Omental fat pad (tissue), 4 donors: ENCODE measurements around the gene TLL1. TPM values are rescaled to one million over a fixed set of nuclear protein-coding genes. Genes with fewer than 3 reads are reported as not detected.

Experiments
- ATAC-seq: fragments of 150-250 bp; one replicate; pipeline ENCODE4 v1.9.1; 2016; ENCODE audit warnings: mild to moderate bottlenecking, moderate library complexity; ENCODE audit not compliant: low FRiP score
- DNase-seq: peaks from one replicate; pipeline ENCODE4 v3.0.0-alpha.2; 2019; ENCODE audit warnings: low spot score
- total RNA-seq, 4 donors: library from RNA; depleted of rRNA; stranded (reverse); fragments of >200 nt; gene quantifications; one replicate each; pipeline ENCODE4 v1.1.0, GENCODE V29; 2016
- TF ChIP-seq, protein P1 (sequence below), 3 donors: fragments of 450-650 bp; IDR thresholded peaks; one replicate each; pipeline ENCODE4 v1.5.1; 2016 to 2017; ENCODE audit warnings: antibody characterized with exemption in 3 of 3, mild to moderate bottlenecking in 3 of 3, moderate library complexity in 2 of 3

The TLL1 gene
- total RNA-seq, 4 donors from 2014 or later = 3.2 to 22.2 (median 11.9) TPM

DNA sequence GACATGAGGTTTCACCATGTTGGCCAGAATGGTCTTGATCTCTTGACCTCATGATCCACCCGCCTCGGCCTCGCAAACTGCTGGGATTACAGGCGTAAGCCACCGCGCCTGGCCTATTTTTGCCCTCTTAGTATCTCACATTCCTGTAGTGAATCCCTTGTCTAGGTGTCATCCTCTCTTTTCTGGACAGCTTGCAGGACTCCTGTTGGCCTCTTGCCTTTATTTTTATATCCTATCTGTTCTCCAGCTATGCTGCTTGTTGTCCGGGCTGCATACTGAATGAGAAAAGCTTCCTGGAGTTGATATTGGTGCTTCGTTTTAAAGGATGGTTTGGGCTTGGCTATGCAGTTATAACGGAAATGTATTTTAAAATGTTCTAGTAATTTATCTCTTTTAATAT, 148.6 kb downstream of the TLL1 start:
- TF ChIP-seq, protein P1, sequence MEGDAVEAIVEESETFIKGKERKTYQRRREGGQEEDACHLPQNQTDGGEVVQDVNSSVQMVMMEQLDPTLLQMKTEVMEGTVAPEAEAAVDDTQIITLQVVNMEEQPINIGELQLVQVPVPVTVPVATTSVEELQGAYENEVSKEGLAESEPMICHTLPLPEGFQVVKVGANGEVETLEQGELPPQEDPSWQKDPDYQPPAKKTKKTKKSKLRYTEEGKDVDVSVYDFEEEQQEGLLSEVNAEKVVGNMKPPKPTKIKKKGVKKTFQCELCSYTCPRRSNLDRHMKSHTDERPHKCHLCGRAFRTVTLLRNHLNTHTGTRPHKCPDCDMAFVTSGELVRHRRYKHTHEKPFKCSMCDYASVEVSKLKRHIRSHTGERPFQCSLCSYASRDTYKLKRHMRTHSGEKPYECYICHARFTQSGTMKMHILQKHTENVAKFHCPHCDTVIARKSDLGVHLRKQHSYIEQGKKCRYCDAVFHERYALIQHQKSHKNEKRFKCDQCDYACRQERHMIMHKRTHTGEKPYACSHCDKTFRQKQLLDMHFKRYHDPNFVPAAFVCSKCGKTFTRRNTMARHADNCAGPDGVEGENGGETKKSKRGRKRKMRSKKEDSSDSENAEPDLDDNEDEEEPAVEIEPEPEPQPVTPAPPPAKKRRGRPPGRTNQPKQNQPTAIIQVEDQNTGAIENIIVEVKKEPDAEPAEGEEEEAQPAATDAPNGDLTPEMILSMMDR (IDR thresholded peaks at IDR 0.05) = no peak
- ATAC-seq = no peak
- DNase-seq = no peak

GRCh38 chr4:166034965-166035364, 161.9 kb downstream of the TLL1 start:
- DNase-seq = no peak
- ATAC-seq = no peak
- TF ChIP-seq, protein P1 (IDR thresholded peaks at IDR 0.05) = no peak

GRCh38 chr4:166039822-166040221, 166.8 kb downstream of the TLL1 start:
- TF ChIP-seq, protein P1 (IDR thresholded peaks at IDR 0.05) = no peak
- no peak for DNase-seq
- no peak for ATAC-seq

DNA sequence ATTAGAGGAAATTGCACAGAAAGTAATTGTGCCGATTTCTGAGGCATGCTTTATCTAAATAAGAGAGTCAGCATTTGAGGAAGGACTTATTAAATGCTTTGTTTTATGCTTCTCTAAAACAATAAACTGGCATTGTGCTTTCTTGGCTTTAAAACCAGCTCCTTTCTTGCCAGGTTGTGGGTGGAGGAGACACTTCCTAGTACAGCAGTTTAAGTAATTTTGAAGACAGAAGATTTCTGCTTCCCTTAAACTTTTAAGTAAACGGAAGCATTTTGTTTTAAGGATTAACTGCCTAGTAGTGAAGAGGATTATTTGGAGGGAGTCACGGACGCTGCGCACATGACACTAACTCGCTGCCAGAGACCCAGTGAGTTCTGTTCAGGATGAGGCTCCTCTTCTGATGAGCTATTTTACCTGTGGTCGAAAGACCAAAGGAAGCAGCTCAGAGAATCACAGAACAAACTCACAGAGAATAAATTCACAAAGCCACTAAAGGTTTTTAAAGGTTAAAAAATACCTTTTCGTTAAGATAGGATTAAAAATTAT, 169.5 kb downstream of the TLL1 start:
- TF ChIP-seq, protein P1 (IDR thresholded peaks at IDR 0.05) = no peak
- ATAC-seq (no peak), DNase-seq (no peak)

DNA sequence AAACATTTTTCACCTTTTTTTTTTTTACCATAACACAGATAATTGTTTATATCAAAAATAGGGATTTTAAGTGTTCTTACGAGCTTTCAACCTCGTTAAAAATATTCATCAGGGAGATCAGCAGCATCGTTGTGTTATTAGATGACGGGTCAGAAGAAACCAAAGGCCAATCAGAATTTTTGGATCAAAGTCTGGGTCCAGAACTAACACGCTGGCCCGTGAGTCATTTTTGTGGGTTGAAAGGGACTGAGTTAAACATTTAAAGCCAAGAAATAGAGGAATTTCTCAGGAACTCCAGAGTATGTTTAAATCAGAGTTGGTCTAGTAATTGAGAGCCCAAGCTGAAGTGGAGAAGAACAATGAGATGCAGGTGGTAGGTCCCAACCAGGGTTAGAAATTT, 170.8 kb downstream of the TLL1 start:
- DNase-seq (no peak), ATAC-seq (no peak)
- TF ChIP-seq, protein P1 (IDR thresholded peaks at IDR 0.05) = no peak

GRCh38 chr4:166044871-166045270, 171.8 kb downstream of the TLL1 start:
- TF ChIP-seq, protein P1 (IDR thresholded peaks at IDR 0.05) = no peak
- DNase-seq (no peak), ATAC-seq (no peak)

- TF ChIP-seq, protein P1 (IDR thresholded peaks at IDR 0.05) = no peak
- DNase-seq (no peak), ATAC-seq (no peak)
Observed at GRCh38 chr4:166045457-166045856, 172.4 kb downstream of the TLL1 start.
